ENCODE measurements around the gene SLC13A2. TPM values are rescaled to one million over a fixed set of nuclear protein-coding genes. Genes with fewer than 3 reads are reported as not detected.

Gene SLC13A2
- total RNA-seq, 3 donors from 2014 or later (not counting 1 experiment from before 2014, with no cell fraction given) = not detected

DNA sequence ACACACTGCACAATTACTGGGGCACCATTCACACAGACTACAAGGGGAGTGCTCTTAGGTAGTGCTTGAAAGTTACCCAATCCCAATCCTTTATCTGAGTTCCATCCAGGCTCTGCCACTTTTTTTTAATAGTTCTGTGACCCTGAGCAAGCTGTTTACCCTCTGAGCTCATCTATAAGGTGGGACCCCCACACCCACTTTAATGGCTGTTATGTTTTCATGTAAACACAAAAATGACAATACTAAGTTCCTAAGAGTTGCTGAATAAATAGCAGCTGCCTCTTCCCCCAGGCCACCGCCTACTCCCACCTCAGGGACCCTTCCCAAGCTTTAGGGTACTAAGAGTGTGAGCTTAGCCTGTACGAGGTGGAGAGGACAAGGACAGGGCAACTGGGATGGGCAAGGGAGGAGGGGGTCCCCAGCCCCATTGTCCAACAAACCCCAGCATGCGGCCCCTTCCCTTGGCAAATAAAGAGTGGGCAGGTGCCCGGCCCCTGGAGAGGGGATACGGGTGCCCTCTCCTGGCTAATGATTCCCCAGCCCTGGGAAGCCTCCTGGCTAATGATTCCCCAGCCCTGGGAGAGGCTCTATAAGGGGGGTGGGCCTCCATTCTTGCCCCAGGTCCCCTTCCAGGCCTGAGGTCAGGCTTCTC, 14.6 kb downstream of the SLC13A2 start:
- H3K36me3 Mint-ChIP-seq = no peaks in the 10 kb centered on the region
- ATAC-seq (no peak), DNase-seq (no peak)
- no peak overlapping the region for H3K4me3 Mint-ChIP-seq
- H3K9me3 Mint-ChIP-seq = no peaks in the 10 kb centered on the region
- intact Hi-C loops (cut with micrococcal nuclease) = no loop called here
- H3K4me1 ChIP-seq (ENCODE audit: control insufficient read depth, insufficient read depth, low read length) = no peaks in the 10 kb centered on the region
- WGBS (ENCODE audit: insufficient coverage) = 96% methylated on average over 3 of the region's 5 CpGs
- H3K27me3 Mint-ChIP-seq (ENCODE audit: low read depth in 2 of 2) = peaks cover 0 to 9% of the 10 kb centered on the region in 2 donors
- no peak overlapping the region for H3K27ac Mint-ChIP-seq
- TF ChIP-seq, protein P1, sequence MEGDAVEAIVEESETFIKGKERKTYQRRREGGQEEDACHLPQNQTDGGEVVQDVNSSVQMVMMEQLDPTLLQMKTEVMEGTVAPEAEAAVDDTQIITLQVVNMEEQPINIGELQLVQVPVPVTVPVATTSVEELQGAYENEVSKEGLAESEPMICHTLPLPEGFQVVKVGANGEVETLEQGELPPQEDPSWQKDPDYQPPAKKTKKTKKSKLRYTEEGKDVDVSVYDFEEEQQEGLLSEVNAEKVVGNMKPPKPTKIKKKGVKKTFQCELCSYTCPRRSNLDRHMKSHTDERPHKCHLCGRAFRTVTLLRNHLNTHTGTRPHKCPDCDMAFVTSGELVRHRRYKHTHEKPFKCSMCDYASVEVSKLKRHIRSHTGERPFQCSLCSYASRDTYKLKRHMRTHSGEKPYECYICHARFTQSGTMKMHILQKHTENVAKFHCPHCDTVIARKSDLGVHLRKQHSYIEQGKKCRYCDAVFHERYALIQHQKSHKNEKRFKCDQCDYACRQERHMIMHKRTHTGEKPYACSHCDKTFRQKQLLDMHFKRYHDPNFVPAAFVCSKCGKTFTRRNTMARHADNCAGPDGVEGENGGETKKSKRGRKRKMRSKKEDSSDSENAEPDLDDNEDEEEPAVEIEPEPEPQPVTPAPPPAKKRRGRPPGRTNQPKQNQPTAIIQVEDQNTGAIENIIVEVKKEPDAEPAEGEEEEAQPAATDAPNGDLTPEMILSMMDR (IDR thresholded peaks at IDR 0.05) = no peak
- no peaks in the 10 kb centered on the region for H3K36me3 ChIP-seq (ENCODE audit: control insufficient read depth, insufficient read depth, low read length)
- H3K27ac ChIP-seq (ENCODE audit: low read length) = no peak overlapping the region
- no peaks in the 10 kb centered on the region for H3K9me3 ChIP-seq (ENCODE audit: control insufficient read depth, insufficient read depth, low read length)
- H3K4me3 ChIP-seq (ENCODE audit: low read length) = no peak overlapping the region
- no peaks in the 10 kb centered on the region for H3K27me3 ChIP-seq (ENCODE audit: control insufficient read depth, insufficient read depth, low read length)
- no peaks in the 10 kb centered on the region for H3K4me1 Mint-ChIP-seq

DNA sequence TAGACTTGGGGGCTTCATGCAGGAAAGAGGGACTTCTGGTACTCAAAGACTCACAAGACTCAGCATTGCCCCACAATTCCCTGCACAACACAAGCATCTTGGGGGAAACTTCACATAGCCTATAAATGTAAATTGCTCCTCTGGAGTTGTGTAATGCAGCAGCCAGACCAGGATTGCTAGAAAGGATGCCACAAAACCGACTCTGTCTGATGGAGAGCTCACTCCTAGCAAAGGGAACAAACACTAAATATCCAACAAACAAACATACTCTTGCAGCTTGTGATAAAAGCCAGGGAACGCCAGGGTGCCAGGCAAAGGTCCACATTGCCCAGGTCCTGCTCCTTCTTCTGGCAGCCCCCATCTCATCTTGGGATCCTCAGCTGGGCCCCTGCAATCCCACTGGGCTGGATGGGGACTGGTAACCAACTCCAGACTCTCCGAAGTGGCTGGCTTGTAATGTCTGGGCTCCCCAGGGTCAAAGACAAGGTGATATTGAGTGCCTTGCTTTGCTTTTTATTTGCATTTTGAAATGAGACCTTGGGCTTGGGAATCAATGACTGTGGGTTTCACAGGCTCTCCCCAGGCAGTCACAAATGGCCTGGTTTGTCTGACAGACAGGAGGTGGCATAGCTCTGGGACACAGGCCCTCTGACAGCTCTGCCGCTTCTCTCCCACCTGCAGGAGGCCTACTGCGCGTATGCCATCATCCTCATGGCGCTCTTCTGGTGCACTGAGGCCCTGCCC, 15.3 kb downstream of the SLC13A2 start:
- no peaks in the 10 kb centered on the region for H3K4me1 Mint-ChIP-seq
- no peak overlapping the region for H3K27ac ChIP-seq (ENCODE audit: low read length)
- H3K36me3 ChIP-seq (ENCODE audit: control insufficient read depth, insufficient read depth, low read length) = no peaks in the 10 kb centered on the region
- 92% methylated on average over 7 of the region's 7 CpGs for whole genome bisulfite sequencing (ENCODE audit: insufficient coverage)
- H3K9me3 Mint-ChIP-seq = no peaks in the 10 kb centered on the region
- H3K4me3 ChIP-seq (ENCODE audit: low read length) = no peak overlapping the region
- TF ChIP-seq, protein P1 (IDR thresholded peaks at IDR 0.05) = no peak
- H3K27ac Mint-ChIP-seq = no peak overlapping the region
- H3K27me3 Mint-ChIP-seq (ENCODE audit: low read depth in 2 of 2) = peaks cover 0 to 9% of the 10 kb centered on the region in 2 donors
- H3K4me3 Mint-ChIP-seq = no peak overlapping the region
- DNase-seq (no peak), ATAC-seq (no peak)
- H3K4me1 ChIP-seq (ENCODE audit: control insufficient read depth, insufficient read depth, low read length) = no peaks in the 10 kb centered on the region
- no peaks in the 10 kb centered on the region for H3K27me3 ChIP-seq (ENCODE audit: control insufficient read depth, insufficient read depth, low read length)
- intact Hi-C loops (cut with micrococcal nuclease) = no loop called here
- H3K9me3 ChIP-seq (ENCODE audit: control insufficient read depth, insufficient read depth, low read length) = no peaks in the 10 kb centered on the region
- H3K36me3 Mint-ChIP-seq = no peaks in the 10 kb centered on the region

DNA sequence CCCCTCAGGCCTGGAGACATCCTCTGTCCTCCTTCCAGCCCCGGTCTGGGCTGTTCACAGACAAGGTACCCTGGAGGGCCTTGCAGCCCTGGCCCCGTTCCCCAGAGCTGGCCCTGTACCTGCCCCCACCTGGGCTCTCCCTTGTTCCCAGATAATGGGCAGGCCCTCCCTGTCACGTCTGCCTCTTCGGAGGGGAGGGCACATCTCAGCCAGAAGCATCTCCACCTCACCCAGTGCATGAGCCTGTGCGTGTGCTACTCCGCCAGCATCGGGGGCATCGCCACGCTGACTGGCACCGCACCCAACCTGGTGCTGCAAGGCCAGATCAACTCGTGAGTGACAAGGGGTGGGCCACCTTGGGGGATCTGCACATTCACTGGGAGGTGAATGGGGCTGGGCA, 17.8 kb downstream of the SLC13A2 start:
- H3K27ac ChIP-seq (ENCODE audit: low read length) = no peak overlapping the region
- H3K36me3 Mint-ChIP-seq = no peaks in the 10 kb centered on the region
- no peaks in the 10 kb centered on the region for H3K36me3 ChIP-seq (ENCODE audit: control insufficient read depth, insufficient read depth, low read length)
- H3K27me3 Mint-ChIP-seq (ENCODE audit: low read depth in 2 of 2) = peaks cover 0 to 6% of the 10 kb centered on the region in 2 donors
- H3K9me3 ChIP-seq (ENCODE audit: control insufficient read depth, insufficient read depth, low read length) = no peaks in the 10 kb centered on the region
- H3K27me3 ChIP-seq (ENCODE audit: control insufficient read depth, insufficient read depth, low read length) = no peaks in the 10 kb centered on the region
- ATAC-seq (no peak), DNase-seq (no peak)
- TF ChIP-seq, protein P1 (IDR thresholded peaks at IDR 0.05) = no peak
- WGBS (ENCODE audit: insufficient coverage) = 89% methylated on average over 11 of the region's 11 CpGs
- no peaks in the 10 kb centered on the region for H3K9me3 Mint-ChIP-seq
- H3K4me1 ChIP-seq (ENCODE audit: control insufficient read depth, insufficient read depth, low read length) = no peaks in the 10 kb centered on the region
- intact Hi-C loops (cut with micrococcal nuclease) = loop anchor here (5.0 kb wide), 1 partner anchor 106 kb away; the partner anchor contains the start of gene SPAG5
- H3K4me3 ChIP-seq (ENCODE audit: low read length) = no peak overlapping the region
- H3K4me1 Mint-ChIP-seq = no peaks in the 10 kb centered on the region
- no peak overlapping the region for H3K4me3 Mint-ChIP-seq
- H3K27ac Mint-ChIP-seq = no peak overlapping the region

Measured in natural killer cell (primary cell).